ENCODE measurements around the gene LIPI. TPM values are rescaled to one million over a fixed set of nuclear protein-coding genes. Genes with fewer than 3 reads are reported as not detected.

The LIPI gene
- polyA plus RNA-seq, 1 donor from 2014 or later, result not detected

DNA sequence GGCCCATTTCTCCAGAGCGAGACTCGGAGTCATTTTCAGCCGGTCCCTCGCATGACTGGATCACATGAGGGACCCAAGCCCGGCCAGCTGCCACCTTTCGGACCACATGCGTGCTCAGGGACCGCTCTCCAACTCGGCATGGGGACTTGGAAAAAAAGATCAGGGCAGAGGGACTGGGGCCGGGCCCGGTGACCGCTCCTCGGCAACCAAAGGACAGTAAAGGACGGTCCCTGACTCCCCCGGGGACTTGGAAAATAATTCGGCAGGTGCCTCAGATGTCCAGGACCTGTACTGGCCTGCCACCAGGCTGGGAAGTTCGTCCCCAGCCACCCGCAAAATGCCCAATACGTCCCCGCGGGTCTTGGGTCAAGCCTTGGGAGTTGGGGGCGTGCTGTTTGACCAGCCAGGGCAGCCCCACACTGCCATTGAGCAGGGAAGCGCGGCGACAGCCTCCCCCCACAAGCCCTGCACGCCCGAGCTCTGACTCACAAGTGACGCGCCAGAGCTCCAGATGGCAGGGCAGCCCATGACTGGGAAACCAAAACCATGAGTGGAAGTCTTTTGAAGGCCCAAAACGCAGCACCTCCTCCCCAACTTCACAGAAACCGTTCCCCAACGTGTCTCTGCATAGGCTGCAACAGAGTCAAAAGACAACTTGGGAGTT is 134.5 kb downstream of the LIPI start:
- no peaks in the 10 kb centered on the region for H4K20me1 ChIP-seq (ENCODE audit: insufficient read depth)
- H2AFZ ChIP-seq (ENCODE audit: low read depth, low read length), result no peak overlapping the region
- H3K4me3 ChIP-seq (ENCODE audit: low read length), result no peak overlapping the region
- H3K4me2 ChIP-seq (ENCODE audit: low read length), result no peak overlapping the region
- no peaks in the 10 kb centered on the region for H3K79me2 ChIP-seq (replicated peaks; ENCODE audit: insufficient read depth, low read length)
- H3K36me3 ChIP-seq (ENCODE audit: insufficient read depth, low read length), result no peaks in the 10 kb centered on the region
- H3K27me3 ChIP-seq (ENCODE audit: insufficient read depth, low read depth, low read length), result no peaks in the 10 kb centered on the region
- TF ChIP-seq POLR2AphosphoS5 (IDR thresholded peaks at IDR 0.05) (no peak), EP300 (conservative IDR thresholded peaks at IDR 0.05; ENCODE audit: poor library complexity, severe bottlenecking) (no peak), EZH2 (IDR thresholded peaks at IDR 0.05; ENCODE audit: borderline replicate concordance, insufficient read depth, low read length, poor library complexity, severe bottlenecking) (no peak), SMC3 (conservative IDR thresholded peaks at IDR 0.05; ENCODE audit: poor library complexity) (no peak), RAD21 (conservative IDR thresholded peaks at IDR 0.05) (no peak), TAF1 (IDR thresholded peaks at IDR 0.05; ENCODE audit: low read depth) (no peak), MXI1 (conservative IDR thresholded peaks at IDR 0.05; ENCODE audit: poor library complexity, severe bottlenecking) (no peak)
- TF ChIP-seq, protein P1, sequence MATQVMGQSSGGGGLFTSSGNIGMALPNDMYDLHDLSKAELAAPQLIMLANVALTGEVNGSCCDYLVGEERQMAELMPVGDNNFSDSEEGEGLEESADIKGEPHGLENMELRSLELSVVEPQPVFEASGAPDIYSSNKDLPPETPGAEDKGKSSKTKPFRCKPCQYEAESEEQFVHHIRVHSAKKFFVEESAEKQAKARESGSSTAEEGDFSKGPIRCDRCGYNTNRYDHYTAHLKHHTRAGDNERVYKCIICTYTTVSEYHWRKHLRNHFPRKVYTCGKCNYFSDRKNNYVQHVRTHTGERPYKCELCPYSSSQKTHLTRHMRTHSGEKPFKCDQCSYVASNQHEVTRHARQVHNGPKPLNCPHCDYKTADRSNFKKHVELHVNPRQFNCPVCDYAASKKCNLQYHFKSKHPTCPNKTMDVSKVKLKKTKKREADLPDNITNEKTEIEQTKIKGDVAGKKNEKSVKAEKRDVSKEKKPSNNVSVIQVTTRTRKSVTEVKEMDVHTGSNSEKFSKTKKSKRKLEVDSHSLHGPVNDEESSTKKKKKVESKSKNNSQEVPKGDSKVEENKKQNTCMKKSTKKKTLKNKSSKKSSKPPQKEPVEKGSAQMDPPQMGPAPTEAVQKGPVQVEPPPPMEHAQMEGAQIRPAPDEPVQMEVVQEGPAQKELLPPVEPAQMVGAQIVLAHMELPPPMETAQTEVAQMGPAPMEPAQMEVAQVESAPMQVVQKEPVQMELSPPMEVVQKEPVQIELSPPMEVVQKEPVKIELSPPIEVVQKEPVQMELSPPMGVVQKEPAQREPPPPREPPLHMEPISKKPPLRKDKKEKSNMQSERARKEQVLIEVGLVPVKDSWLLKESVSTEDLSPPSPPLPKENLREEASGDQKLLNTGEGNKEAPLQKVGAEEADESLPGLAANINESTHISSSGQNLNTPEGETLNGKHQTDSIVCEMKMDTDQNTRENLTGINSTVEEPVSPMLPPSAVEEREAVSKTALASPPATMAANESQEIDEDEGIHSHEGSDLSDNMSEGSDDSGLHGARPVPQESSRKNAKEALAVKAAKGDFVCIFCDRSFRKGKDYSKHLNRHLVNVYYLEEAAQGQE (IDR thresholded peaks at IDR 0.05; ENCODE audit: borderline replicate concordance), result no peak
- TF ChIP-seq, protein P2, sequence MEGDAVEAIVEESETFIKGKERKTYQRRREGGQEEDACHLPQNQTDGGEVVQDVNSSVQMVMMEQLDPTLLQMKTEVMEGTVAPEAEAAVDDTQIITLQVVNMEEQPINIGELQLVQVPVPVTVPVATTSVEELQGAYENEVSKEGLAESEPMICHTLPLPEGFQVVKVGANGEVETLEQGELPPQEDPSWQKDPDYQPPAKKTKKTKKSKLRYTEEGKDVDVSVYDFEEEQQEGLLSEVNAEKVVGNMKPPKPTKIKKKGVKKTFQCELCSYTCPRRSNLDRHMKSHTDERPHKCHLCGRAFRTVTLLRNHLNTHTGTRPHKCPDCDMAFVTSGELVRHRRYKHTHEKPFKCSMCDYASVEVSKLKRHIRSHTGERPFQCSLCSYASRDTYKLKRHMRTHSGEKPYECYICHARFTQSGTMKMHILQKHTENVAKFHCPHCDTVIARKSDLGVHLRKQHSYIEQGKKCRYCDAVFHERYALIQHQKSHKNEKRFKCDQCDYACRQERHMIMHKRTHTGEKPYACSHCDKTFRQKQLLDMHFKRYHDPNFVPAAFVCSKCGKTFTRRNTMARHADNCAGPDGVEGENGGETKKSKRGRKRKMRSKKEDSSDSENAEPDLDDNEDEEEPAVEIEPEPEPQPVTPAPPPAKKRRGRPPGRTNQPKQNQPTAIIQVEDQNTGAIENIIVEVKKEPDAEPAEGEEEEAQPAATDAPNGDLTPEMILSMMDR (IDR thresholded peaks at IDR 0.05; ENCODE audit: poor library complexity, severe bottlenecking), result no peak
- no peak overlapping the region for H3K27ac ChIP-seq (ENCODE audit: low read length)
- H3K9me3 ChIP-seq (ENCODE audit: low read length), result peaks cover 5% of the 10 kb centered on the region
- no peaks in the 10 kb centered on the region for H3F3A ChIP-seq (ENCODE audit: insufficient read depth, low read length, poor library complexity, severe bottlenecking)
- no peak overlapping the region for H3K9ac ChIP-seq (ENCODE audit: low read length)
- no peaks in the 10 kb centered on the region for H3K9me2 ChIP-seq (ENCODE audit: insufficient read depth, low read length)

DNA sequence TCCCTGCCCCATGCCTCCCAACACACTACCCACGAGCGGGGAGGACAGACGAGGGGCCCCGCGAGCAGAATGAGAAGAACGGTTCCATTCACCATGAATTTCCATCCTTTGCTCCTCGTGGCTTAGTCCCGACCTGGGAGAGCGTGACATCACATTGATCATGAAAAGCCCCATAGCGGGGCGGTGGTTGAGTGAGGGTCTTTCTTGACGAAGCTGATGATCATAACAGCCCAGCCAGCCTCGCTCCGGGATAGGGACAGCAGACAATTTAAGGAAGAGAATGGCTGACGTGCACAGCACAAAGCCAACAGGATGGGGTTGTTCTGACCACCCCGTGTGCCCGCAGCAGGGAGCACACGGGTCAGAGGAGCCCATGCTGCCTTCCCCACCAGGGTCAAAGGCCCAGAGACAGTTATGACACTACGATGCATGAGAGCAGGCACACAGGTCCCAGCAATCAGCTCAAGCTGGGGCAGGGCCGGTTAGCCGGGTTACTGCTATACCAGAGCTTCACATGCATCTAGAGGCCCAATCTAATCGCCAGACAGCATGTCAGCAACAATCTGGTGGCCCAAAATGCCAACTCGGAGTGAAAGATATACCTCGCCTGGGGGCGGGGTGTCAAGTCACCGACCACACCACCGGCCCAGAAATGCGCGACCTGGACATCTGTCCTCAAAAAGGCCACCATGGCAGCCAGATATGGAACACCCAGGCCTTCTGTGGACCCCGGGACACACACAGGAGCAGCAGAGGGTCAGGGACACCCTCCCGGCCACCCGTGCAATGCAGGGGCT is 135.2 kb downstream of the LIPI start:
- Histone ChIP-seq H3K9ac (ENCODE audit: low read length) (no peak overlapping the region), H2AFZ (ENCODE audit: low read depth, low read length) (no peak overlapping the region), H3K9me3 (ENCODE audit: low read length) (peaks cover 5% of the 10 kb centered on the region), H3K4me2 (ENCODE audit: low read length) (no peak overlapping the region), H3K79me2 (replicated peaks; ENCODE audit: insufficient read depth, low read length) (no peaks in the 10 kb centered on the region), H3K27me3 (ENCODE audit: insufficient read depth, low read depth, low read length) (no peaks in the 10 kb centered on the region), H3K27ac (ENCODE audit: low read length) (no peak overlapping the region), H4K20me1 (ENCODE audit: insufficient read depth) (no peaks in the 10 kb centered on the region), H3K4me3 (ENCODE audit: low read length) (no peak overlapping the region), H3F3A (ENCODE audit: insufficient read depth, low read length, poor library complexity, severe bottlenecking) (no peaks in the 10 kb centered on the region), H3K9me2 (ENCODE audit: insufficient read depth, low read length) (no peaks in the 10 kb centered on the region), H3K36me3 (ENCODE audit: insufficient read depth, low read length) (no peaks in the 10 kb centered on the region)
- TF ChIP-seq SMC3 (conservative IDR thresholded peaks at IDR 0.05; ENCODE audit: poor library complexity), result no peak
- TF ChIP-seq TAF1 (IDR thresholded peaks at IDR 0.05; ENCODE audit: low read depth), result no peak
- TF ChIP-seq POLR2AphosphoS5 (IDR thresholded peaks at IDR 0.05), result no peak
- no peak for TF ChIP-seq EZH2 (IDR thresholded peaks at IDR 0.05; ENCODE audit: borderline replicate concordance, insufficient read depth, low read length, poor library complexity, severe bottlenecking)
- no peak for TF ChIP-seq EP300 (conservative IDR thresholded peaks at IDR 0.05; ENCODE audit: poor library complexity, severe bottlenecking)
- TF ChIP-seq MXI1 (conservative IDR thresholded peaks at IDR 0.05; ENCODE audit: poor library complexity, severe bottlenecking), result no peak
- TF ChIP-seq RAD21 (conservative IDR thresholded peaks at IDR 0.05), result no peak
- TF ChIP-seq, protein P1 (IDR thresholded peaks at IDR 0.05; ENCODE audit: borderline replicate concordance), result no peak
- TF ChIP-seq, protein P2 (IDR thresholded peaks at IDR 0.05; ENCODE audit: poor library complexity, severe bottlenecking), result no peak

Data from neural cell (in vitro differentiated cells).